NCI-H1048 (cell line): ENCODE data around the gene RBFOX2.
"Not testable (repeated sequence)": the region's sequence is repeated elsewhere in the genome, so short reads cannot be mapped to it uniquely, and the experiment has no call there.

Experiments
- DNase-seq: peaks from one replicate; lab custom pipeline; 2025; lab: John Stamatoyannopoulos, UW

Gene RBFOX2

DNA sequence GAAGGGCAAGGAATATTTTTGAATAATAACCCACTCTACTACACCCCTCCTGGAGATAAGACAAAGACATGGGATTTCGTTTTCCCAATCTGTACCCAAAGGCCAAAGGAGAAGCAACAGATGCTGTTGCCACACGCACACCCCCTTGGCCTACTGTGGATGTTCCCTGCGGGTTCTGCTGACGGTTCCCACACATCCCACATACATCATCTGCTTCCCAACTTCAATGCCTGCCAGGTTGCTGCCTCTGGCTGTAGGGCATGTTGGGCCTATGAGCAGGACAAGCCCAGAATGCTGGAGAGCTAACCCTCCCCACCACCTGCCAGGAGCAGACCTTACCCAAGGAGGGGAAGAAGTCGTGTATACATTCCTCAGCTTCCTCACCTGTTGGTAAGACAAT lies 13.6 kb upstream of the RBFOX2 start:
- no peak for DNase-seq

- no peak for DNase-seq
These were observed 10.5 kb upstream of the RBFOX2 start for GRCh38 chr22:36039125-36039524.

- no peak for DNase-seq
These were observed 8.6 kb upstream of the RBFOX2 start for GRCh38 chr22:36037102-36037758.

- no peak for DNase-seq
These were observed 7.6 kb upstream of the RBFOX2 start for GRCh38 chr22:36036167-36036624.

GRCh38 chr22:36032611-36033010 lies 4.0 kb upstream of the RBFOX2 start:
- no peak for DNase-seq

DNA sequence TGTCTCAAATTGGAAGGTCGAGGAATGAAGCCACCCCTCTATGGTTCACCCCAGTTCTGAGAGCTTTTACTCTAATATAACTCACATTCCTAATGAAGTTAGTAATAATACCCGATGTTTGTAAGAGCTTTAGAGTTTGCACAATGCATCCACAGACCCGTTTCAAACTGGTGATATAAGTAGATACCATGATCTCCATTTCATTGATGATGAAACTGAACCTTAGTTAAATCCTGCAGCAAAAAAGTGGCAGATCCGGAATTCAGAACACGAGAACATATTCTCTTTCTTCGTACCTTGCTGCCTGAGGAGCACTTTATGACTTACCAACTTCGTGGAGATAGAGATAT lies 757 bp upstream of the RBFOX2 start:
- DNase-seq: no peak

DNA sequence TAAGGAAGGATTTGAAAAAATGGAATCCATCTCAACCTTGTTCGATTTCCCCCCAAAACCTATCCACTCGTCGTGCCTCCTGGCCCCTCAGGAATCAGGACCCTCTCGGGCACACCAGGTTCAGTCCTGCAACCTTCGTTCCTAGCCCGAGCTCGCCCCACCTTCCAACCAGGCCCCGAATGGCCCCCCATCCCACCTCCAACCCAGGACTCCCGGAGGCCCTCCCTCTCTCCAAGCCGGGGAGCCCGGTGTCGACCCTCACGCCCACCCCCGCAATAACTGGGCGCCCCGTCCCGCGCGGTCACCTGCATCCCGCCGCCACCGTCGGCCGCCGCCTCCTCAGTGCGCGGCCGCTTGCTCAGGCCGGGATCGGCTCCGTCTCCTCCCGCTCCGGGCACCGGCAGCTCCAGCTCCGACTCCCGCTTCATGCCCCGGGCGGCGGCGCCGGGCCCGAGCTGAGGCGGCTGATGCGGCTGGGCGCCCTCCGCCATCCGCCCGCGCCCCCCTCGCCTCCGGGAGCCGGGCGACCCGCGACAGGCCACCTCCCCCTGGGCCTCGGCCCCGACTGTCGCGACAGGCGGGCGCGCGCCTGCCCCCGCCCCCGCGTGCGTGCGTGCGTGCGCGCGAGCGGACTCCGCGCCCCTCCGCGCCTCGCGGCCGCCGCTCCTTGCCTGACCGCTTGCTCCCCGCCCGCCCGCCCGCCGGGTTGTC lies 534 bp downstream of the RBFOX2 start:
- no peak for DNase-seq

DNA sequence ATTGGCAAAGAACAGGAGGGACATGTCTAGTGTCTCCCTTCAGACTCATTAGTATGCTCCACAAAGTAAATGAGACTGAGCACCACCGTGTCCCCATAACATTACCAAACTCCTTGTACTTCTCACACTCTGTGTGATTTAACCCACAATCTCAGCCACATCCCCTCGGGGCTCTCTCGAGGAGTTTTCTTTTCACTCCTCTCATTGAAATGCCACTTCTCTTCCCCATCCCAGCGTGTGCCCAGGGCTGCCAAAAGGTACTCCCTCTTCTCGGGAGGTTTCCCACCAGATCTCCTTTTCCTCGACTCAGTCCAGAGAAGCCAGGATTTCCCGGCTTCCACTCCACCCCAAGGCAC lies 1.1 kb downstream of the RBFOX2 start:
- DNase-seq: no peak

GRCh38 chr22:36026741-36027140 lies 1.9 kb downstream of the RBFOX2 start:
- no peak for DNase-seq

- DNase-seq: no peak
These were observed 5.9 kb downstream of the RBFOX2 start for GRCh38 chr22:36022697-36023096.

GRCh38 chr22:36022162-36022561 lies 6.5 kb downstream of the RBFOX2 start:
- DNase-seq: no peak

GRCh38 chr22:36021606-36022153 lies 6.9 kb downstream of the RBFOX2 start:
- no peak for DNase-seq

- DNase-seq: not testable (repeated sequence)
These were observed 7.8 kb downstream of the RBFOX2 start for GRCh38 chr22:36020865-36021264.

- DNase-seq: no peak
These were observed 11.0 kb downstream of the RBFOX2 start for GRCh38 chr22:36017651-36018091.

- no peak for DNase-seq
These were observed 11.9 kb downstream of the RBFOX2 start for GRCh38 chr22:36016684-36017083.

- no peak for DNase-seq
These were observed 12.7 kb downstream of the RBFOX2 start for GRCh38 chr22:36015811-36016529.

DNA sequence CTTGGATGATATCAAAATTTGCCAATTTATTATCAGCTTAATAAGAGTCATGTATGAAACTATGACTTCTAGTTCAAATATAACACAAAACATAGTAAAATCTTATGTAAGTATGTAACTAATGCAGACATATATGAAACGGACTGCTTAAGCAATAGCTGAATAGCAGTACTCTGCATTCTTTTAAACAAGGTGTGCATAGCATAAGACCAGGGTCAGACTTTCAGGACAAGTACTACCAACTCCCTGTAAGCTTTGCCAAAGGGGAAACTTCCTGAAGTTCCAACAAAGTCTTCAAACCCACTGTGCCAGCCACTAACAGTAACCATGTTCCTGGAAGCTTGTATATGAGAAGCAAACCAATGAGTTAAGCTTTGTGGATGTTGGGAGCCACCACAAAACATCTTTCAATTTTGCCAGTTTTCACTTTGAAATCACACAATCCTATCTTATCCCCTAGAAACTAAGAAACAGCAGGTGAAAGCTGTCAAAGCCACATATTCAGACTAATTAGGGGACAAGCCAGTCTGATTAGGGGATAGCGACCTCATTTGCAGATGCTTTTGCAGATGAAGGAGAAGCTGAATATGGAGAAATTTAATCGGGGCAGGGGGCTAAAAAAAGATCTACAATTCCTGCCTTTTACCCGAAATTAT lies 13.3 kb downstream of the RBFOX2 start:
- no peak for DNase-seq

DNA sequence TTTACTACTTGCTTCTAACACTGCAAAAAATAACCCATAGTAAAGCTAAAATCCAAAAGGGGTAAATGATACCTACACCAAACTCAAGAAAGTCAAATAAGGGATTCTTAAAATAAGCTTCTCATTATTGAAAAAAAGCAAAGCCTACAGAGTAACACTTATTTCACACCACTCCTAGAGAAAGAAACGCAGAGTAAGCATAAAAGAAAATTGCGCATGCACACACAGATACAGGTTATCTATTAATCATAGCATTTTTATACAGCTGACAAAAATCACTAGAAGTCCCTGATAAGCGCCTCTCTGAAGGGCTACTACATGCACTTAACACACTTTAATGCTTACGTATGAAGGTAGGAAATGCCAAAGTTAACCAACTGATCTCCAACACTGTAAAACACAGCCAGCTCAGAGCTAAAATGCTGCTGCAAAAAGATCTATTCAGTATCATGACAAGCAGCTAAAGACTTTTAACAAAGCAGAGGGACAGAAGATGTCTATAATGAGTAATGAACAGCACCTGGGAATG lies 14.0 kb downstream of the RBFOX2 start:
- no peak for DNase-seq

DNA sequence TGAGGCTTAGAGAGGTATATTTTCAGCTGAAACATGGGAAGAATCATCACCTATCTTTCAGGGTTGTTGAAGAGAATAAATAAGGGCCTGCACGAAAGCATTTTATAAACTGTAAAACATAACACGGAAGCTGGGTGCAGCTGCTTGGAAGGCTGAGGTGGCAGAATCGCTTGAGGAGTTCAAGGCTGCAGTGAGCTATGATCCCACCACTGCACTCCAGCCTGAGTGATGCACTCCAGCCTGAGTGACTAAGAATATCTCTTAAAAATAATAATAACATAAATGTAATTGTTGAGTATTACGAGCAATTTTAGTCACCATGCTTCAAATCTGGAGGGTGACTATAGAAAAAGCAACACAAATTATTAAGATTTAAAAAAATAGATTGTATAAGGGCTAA lies 16.3 kb downstream of the RBFOX2 start:
- DNase-seq: no peak

- no peak for DNase-seq
These were observed 17.7 kb downstream of the RBFOX2 start for GRCh38 chr22:36010882-36011281.

DNA sequence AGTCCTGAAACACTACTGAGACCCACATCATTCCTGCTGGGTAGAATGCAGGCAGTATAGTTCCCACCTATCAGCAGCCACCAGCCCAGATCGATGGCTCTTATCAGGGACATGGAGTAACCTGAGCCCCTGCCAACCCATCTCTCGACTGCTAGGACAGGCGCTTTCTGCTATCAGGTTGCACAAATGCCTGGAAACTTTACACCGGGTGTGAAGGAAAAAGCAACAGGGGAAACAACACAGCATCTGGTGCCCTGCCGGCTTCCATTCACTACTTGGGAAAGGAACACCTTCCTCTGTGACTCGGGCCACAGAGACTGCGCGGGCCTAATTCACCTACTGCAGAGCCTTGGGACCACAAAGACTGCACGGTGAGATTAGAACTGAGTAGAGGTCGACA lies 18.5 kb downstream of the RBFOX2 start:
- no peak for DNase-seq

DNA sequence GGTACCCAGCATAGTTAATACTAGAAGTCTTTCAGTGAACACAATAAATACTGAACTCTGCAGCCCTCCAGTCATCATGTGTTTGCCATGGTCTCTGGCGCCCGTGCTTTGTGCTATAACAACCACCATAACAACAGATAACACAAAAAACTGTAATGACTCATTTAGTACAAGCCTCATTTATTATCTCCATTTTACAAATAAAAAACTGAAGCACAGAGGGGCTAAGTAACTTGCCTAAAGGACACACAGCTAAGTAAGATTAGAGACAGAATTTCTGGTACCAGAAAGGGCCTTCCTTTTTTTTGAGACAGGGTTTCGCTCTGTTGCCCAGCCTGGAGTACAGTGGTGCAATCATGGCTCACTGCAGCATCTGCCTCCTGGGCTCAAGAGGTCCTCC lies 19.5 kb downstream of the RBFOX2 start:
- no peak for DNase-seq
